GM21447 (cell line): ENCODE measurements around the gene NRG2.
A peak's percentile ranks its signal among the peaks of the same experiment; 100 is the strongest.

Experiments used
- ATAC-seq: cut with Tn5 transposase; IDR thresholded peaks from one replicate; pipeline ENCODE4 v1.9.1; 2021; ENCODE audit not compliant: unreplicated experiment

The NRG2 gene

DNA sequence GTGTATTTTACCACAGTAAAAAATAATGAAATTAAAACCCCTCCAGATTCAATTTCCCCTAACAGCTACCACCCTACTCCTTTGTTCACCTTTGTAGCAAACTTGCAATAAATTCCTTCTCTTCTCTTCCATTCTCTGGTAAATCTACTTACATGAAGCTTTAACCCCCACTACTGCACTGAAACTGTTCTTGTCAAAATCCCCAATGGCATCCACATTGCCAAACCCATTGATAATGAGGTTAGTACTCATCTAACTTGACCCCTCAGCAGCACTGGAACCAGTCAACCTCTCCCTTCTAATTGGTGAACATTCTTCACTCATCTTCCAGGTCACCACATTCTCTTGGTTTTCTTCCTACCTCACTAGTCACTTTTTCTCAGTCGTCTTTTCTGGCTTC is 29.6 kb downstream of the NRG2 start:
- ATAC-seq, result no peak

- no peak for ATAC-seq
Measured at GRCh38 chr5:140012443-140012842, 30.7 kb downstream of the NRG2 start.

- ATAC-seq, result peak; percentile 79
Measured at GRCh38 chr5:140011297-140011802, 31.7 kb downstream of the NRG2 start.

GRCh38 chr5:140010798-140011197 is 32.3 kb downstream of the NRG2 start:
- ATAC-seq, result no peak

DNA sequence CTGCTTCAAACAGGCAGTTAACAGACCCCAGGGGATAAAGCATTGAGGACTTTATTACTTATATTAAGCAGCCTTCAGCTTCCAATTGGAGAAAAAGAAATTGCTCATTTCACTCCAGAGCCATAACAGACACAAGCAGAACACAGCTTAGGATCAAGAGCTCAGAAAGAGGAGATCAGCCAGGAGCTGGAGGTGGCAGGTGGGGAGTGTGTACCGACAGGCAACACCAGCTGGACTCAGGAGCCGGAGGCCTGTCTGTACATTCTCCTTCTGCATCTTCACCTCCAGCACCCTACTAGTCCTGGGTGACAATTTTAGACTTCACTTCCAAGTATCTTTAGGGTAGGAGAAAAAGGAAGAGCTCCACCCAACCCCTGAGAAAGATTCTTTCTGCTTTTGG is 35.8 kb downstream of the NRG2 start:
- ATAC-seq, result no peak

GRCh38 chr5:140005145-140005591 is 37.9 kb downstream of the NRG2 start:
- ATAC-seq, result peak; percentile 97

DNA sequence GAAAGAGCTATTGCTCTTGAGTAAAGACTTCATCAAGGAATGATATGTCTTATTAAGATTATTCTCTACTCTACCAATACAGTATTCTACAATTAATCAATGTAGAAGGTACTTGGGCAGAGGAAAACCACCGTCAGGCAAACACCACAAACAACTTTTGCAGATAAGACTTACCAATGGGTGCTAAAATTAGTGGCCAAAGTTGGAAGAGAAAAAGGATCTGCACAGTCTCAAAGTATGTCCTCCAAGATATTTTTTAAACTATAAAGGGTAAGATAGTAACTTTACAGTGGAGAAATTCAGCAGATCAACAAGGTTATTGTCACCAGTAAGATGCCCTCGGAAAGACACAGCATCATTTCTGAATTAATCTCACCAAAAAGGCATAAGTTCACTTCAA is 38.9 kb downstream of the NRG2 start:
- ATAC-seq, result no peak

DNA sequence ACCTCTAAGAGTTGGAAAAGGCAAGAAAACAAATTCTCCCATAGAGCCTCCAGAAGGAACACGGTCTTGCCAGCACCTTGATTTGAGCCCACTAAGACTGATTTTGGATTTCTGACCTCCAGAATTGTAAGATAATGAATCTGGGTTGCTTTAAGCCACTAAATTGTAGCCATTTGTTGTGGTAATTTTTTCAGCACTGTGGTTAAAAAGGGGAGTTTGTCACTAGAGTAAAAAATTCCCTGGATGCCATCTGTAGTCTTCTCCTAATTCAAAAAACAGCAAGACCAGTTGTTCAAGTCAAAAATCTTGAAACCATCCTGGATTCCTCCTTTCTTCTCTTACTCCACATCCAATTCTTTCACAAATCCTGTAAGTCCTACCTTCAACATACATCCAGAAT is 39.6 kb downstream of the NRG2 start:
- ATAC-seq, result no peak

DNA sequence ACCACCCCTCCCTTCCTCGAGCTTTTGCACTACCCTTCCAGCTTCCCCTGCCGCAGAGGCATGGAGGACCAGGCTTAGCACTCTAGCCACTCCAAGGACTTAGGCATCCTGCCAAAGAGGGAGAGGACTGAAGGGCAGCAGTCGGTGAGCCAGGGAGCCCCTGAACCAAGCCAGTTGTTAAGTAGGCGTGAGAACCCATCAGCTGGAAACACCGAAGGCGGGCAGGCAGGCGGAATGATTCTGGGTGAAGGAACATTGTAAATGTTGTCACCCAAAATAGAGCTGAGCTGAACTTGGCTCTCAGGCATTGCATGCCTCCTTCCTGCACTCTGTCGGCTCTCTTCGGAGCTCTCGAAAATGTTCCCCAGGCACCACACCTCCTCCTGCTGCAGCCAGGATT is 42.8 kb downstream of the NRG2 start:
- no peak for ATAC-seq

DNA sequence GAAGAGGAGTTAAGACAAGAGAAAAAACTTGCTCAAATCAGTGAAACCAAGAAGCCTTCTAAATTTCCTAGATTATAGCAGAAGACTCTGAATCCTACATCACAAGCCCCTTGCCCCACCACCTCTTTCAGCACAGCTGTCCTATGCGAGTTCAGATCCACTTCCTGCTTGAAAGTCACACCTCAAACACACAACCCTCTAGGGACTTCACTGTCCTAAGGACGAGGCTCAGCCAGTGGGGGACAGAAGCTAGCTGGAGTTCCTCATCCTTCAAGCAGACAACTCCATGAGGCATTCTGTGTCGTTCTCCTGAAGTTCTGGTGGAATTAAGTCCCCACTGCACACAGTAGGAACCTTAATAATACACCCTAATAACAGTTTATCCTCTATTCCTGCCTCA is 44.3 kb downstream of the NRG2 start:
- ATAC-seq, result no peak

- no peak for ATAC-seq
Measured at GRCh38 chr5:139997276-139997675, 45.8 kb downstream of the NRG2 start.

DNA sequence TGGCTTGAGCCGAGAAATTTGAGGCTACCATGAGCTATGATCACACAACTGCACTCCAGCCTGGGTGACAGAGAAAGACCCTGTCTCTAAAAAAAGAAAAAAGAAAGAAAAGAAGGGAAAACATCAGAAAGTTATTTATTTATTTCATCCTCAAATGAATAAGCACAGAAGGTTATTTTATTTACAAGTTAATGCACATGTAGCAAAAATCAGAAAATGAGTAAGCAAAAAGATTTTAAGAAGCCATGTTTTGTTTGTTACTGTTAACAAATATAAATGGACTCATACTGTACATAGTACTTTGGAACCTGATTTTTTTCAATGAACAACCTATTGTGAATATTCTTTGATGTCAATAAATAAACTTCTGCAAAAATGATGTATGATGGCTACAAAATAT is 47.2 kb downstream of the NRG2 start:
- no peak for ATAC-seq

DNA sequence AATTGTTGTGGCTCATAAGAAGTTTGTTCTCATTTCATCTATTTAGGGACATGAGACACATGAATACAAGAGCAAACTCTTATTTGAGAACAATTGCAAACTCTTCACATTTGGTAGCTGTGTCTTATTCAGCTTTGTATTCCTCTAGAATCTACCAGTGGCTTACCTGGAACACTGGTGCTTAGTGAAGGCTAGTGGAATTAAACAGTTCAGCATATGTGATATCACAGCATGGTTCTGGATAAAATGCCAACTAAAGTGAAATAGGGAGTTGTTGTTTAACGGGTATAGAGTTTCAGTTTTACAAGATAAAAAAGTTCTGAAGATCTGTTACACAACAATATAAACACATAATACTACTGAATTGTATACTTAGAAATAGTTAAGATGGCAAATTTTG is 48.9 kb downstream of the NRG2 start:
- no peak for ATAC-seq

DNA sequence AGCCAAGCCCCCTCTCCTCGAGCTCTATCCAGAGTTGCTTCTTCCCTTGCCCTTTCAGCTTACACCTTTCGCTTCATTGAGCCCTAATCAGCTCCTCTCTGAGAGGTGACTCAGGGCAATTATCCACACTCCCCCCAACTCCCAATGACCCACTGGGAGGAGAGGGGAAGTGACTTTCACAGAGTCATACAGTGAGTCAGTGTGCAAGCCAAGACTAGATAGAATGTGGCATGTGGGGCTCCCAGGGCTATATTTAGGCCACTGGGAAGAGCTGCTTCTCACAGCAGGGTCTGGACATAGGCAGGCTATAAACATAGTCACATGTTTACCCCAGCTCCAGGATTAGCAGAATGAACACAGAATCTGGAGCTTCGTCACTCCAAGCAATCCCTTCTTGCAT is 57.4 kb downstream of the NRG2 start:
- no peak for ATAC-seq

DNA sequence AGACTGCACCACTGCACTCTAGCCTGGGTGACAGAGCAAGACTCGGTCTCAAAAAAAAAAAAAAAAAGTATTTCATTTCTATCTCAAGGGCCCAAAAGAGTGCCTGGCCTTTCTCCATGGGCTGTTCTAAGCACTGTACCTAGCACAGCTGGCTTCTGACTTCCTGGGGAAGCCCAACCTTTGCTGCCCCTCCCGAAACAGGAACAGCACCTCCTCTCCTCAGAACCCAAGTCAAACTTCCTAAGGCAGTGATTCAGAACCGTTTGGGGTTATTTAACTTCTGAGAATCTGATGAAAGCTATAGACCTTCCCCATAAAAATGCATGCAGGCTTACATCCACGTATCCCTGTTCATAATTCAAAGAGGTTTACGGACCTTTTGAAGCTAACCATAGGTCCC is 57.8 kb downstream of the NRG2 start:
- no peak for ATAC-seq

- ATAC-seq, result no peak
Measured at GRCh38 chr5:139984816-139985215, 58.3 kb downstream of the NRG2 start.

DNA sequence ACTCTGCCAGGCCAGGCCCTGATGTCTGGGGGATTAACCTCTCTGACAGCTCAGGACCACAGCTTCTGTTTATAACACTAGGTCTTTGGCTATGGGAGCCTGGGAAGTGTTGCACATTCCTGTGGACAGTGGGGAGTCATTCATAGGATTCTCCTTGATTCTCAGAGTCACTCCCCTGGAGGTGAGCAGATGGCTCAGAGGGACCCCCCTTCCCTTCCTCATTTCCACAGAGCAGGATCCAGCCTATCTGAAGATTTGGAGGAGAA is 60.2 kb downstream of the NRG2 start:
- ATAC-seq, result no peak

GRCh38 chr5:139982157-139982974 is 60.7 kb downstream of the NRG2 start:
- ATAC-seq, result no peak

DNA sequence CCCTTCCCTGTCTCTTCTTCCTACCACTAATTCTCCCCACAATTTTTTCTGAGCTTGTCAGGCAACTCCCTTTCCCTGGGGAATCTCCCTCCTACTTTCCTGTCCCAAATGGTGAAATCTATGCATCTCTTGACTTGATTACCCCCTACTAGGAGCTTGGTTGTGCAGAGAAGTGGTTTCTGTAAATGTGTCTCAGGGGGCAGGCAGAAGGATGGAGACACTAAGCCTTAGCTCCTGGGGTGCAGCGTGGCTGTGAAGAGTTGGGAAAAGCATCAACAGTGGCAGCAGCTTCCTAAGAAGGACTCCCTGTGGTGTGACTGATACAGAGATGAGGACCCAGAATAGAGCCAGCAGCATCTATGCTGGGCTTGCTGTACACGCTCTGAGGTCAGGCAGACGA is 62.3 kb downstream of the NRG2 start:
- no peak for ATAC-seq

DNA sequence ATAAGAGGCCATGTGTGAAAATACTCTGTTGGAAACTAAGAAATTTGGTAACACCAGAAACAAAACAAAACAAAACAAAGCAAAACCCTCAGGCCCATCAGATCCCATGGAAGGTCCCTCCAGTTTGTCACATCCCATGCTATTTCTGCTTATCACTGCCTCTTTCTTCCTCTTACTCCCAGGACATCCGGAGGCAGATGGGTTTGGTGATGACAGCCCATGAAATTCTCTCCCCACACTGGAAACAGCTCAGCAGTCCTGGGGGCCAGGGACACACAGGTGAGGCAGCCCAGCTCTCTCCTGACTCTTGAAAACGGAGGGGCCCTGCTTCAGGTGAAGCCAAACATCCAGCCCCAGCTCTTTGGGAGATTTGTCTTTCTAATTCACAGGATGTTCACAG is 63.2 kb downstream of the NRG2 start:
- ATAC-seq, result no peak

- no peak for ATAC-seq
Measured at GRCh38 chr5:139979518-139979917, 63.6 kb downstream of the NRG2 start.

GRCh38 chr5:139976703-139977102 is 66.4 kb downstream of the NRG2 start:
- ATAC-seq, result no peak

DNA sequence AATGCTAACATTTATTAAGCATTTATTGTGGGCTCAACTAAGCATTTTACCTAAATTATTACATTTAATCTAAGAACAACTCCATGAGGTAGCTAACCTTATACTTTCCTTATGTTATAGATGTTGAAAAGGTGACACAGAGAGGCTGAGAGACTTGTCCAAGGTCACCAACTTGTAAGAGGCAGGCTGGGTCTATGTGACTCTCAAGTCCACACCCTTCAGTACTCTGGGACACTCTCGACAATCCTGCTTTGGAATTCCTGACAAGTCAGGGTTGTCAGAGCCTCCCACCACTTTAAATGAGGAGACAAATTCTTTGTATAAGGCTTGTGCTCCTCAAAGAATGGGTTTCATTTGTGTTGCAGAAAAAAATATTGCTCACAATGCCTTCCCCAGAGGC is 67.2 kb downstream of the NRG2 start:
- ATAC-seq, result no peak
